Activated CD8-positive, alpha-beta memory T cell treated with anti-CD3 and anti-CD28 coated beads for 48 hours (primary cell): ENCODE measurements around the gene C1orf159.
"Not testable (repeated sequence)": the region's sequence is repeated elsewhere in the genome, so short reads cannot be mapped to it uniquely, and the experiment has no call there.

Source experiments
- DNase-seq, 3 experiments: peaks; one replicate each; pipeline ENCODE4 v3.0.0-alpha.2; 2020; ENCODE audit warnings: low read depth in 2 of 3, low spot score in 2 of 3

C1orf159 gene

GRCh38 chr1:1067860-1068516 lies 47.9 kb downstream of the C1orf159 start:
- no peak for DNase-seq

DNA sequence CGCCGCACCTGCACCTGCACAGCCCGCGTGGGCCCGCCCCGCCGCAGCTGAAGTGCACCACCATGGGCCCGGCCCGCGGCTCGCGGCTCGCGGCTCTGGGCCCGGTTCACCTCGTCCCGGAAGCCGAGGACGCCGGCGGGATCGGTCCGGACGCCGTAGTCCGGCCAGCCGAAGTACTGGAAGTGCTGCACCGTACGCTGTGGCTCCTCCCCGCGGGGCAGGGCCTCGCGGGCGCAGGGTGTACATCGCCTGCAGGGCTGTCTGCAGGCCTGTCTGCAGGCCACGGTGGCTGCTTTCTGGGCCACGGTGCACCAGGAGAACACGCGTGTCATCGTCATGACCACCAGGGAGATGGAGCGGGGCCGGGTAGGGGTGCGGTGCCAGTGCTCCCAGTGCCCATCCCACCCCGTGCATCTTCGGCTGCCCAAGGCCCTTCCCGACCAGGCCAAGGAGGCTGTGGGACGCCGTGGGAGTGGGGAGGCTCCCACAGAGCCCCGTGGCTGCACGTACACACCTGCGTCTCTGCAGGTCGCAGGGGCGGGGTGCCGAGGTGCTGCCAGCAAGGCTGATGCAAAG lies 48.5 kb downstream of the C1orf159 start:
- no peak for DNase-seq

- no peak for DNase-seq
Measured at GRCh38 chr1:1066403-1067283, 49.2 kb downstream of the C1orf159 start.

DNA sequence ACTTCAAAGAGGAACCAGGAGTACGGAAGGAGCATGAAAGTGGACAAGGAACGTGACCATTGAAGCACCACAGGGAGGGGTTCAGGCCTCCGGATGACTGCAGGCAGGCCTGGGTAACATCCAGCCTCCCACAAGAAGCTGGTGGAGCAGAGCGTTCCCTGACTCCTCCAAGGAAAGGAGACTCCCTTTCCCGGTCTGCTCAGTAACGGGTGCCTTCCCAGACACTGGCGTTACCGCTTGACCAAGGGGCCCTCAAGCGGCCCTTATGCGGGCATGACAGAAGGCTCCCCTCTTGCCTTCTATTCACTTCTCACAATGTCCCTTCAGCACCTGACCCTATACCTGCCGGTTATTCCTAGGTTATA lies 50.0 kb downstream of the C1orf159 start:
- not testable (repeated sequence) for DNase-seq

- no peak for DNase-seq
Measured at GRCh38 chr1:1065265-1065939, 50.5 kb downstream of the C1orf159 start.

GRCh38 chr1:1063945-1064831 lies 51.7 kb downstream of the C1orf159 start:
- DNase-seq = peak; percentile 72 to 93 (median 85)

- DNase-seq = no peak
Measured at GRCh38 chr1:1063261-1063944, 52.5 kb downstream of the C1orf159 start.

DNA sequence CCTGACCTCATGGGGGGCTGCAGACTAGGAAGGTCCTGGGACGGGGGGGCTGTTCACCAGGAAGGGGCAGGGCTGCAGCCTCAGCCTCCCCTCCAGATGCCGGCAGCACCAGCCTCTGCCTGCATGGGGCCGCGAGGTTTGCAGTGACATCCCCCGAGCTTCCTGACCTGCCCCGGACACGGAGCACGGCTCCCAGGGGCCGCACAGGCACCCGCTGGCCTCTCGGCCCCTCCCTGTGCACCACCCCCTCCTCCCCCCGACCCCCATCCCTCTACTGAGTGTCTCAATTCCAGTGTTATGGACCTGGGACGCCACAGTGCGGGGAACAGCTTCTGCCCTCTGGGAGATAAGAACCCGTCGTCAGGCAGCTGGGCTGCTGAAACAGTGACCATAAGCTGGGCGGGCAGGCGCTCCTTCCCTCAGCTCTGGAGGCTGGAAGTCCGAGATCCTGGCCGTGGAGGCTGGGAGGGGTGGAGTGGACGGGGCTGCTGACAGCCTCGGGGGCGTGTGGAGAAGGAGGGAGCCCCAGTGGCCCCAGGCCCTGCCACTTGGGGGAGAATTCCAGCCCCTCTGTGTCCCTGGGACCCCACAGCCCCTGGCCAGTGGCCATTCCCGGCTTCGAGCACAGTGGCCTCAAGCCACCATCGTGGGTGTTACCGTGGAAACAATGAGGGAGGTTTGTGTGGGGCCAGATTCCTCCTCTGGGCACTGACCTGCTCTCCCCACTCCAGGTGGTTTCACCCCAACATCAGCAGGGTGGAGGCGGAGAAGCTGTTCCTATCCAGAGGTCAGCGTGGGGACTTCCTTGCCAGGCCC lies 53.3 kb downstream of the C1orf159 start:
- no peak for DNase-seq

- DNase-seq = no peak
Measured at GRCh38 chr1:1061682-1062345, 54.1 kb downstream of the C1orf159 start.

GRCh38 chr1:1060281-1061000 lies 55.4 kb downstream of the C1orf159 start:
- no peak for DNase-seq

DNA sequence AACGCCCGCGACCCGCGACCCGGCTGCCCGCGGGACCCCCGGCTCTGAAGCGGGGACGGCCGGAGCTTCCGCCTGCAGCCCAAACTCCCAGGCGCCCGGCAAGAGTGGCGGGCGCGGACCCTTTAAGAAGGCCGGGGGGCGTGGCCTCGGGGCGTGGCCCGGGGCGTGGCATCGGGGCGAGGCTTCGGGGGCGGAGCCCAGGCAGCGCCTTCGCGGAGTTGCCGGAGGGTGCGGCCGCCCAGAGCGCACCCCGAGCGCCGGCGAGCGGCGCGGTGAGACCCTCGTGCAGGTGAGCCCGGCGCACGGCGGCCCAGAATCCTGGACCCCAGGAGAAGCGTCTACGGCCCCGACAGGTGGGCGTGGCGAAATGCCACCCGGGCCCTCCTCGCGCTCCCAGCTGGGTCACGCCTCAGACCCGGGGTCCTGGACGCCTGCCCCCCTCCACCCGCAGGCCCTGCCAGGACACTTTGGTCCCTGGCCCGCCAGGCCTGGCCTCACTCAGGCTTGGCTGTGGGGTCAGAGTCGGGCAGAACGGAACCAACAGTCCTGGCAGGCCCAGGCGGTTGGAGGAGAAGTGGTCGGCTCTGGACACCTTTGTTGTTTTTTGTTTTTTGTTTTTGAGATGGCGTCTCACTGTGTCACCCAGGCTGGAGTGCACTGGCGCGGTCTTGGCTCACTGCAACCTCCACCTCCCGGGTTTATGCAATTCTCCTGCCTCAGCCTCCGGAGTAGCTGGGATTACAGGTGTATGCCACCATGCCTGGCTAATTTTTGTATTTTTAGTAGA lies 56.2 kb downstream of the C1orf159 start:
- peak; percentile 83 to 94 (median 91) for DNase-seq

- DNase-seq = no peak
Measured at GRCh38 chr1:1058921-1059493, 56.9 kb downstream of the C1orf159 start.

DNA sequence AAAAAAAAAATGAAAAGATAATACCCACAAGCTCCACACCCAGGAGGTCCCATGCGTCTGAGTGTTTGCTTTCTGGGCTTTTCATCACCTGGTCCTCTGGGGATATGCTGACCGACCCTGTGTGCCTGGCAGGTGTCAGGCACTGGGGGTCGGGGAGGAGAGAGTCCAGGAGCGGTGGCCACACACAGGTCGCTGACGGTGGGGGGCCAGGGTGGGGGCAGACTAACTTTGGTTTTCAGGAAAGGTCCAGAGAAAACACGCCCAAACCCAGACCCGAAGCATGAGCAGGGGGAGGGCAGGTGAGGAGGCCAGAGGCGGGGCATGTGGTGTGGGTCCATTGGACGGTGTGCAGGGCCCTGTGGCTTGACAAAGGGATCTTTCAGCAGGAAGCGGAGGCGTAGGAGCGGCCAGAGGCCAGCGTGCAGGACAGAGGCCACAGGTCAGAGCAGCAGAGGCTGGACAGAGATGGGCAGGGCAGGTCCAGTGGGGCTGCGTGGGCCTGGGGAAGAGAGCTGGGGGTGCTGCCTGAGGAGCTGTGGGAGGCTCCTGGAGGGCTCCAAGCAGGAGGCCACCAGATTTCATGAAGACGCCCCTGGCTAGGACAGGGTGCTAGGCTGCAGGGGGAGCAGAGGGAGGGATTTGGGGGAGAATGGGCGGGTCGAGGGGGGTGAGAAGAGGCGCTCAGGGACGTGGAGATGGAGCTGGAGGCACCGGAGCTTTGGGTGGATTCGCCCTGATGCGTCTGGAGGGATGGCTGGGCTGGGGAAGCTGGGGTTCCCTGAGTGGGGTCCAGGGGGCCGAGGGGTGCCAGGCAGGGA lies 57.6 kb downstream of the C1orf159 start:
- DNase-seq = no peak

DNA sequence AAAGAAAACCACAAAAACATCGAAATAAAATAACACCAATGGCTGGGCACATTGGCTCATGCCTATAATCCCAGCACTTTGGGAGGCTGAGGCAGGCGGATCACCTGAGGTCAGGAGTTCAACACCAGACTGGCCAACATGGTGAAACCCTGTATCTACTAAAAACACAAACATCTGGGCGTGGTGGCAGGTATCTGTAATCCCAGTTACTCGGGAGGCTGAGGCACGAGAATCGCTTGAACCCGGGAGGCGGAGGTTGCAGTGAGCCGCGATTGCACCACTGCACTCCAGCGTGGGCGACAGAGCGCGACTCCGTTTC lies 58.2 kb downstream of the C1orf159 start:
- not testable (repeated sequence) for DNase-seq

DNA sequence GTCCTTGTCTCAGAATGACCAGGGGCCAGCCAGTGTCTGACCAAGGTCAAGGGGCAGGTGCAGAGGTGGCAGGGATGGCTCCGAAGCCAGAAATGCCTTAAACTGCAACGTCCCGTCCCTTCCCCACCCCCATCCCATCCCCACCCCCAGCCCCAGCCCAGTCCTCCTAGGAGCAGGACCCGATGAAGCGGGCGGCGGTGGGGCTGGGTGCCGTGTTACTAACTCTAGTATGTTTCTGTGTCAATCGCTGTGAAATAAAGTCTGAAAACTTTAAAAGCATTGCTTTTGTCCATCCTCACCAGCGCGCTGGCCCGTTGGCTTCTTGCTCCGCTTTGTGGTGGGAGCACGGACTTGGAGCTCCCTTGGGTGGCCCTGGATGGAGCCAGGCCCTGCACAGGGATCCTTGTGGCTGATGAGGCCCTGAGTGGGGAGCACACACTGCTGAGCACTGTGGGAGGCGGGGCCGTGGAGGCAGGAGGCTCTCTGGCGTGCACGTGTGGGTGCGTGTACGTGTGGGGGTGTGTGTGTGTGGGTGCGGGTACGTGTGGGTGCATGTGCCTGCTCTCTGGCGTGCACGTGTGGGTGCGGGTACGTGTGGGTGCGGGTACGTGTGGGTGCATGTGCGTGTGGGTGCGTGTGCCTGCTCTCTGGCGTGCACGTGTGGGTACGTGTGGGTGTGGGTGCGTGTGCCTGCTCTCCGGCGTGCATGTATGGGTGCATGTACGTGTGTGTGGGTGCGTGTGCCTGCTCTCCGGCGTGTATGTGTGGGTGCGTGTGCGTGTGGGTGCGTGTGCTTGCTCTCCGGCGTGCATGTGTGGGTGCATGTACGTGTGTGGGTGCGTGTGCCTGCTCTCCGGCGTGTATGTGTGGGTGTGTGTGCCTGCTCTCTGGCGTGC lies 59.8 kb downstream of the C1orf159 start:
- no peak for DNase-seq
